GM19397 (cell line): ENCODE results near the gene XPO4.
A peak's percentile ranks its signal among the peaks of the same experiment; 100 is the strongest.
"Not testable (repeated sequence)": the region's sequence is repeated elsewhere in the genome, so short reads cannot be mapped to it uniquely, and the experiment has no call there.

Source experiments
- ATAC-seq: cut with Tn5 transposase; IDR thresholded peaks from one replicate; pipeline ENCODE4 v1.9.1; 2021; ENCODE audit warnings: mild to moderate bottlenecking, moderate library complexity; ENCODE audit not compliant: unreplicated experiment

XPO4 gene

GRCh38 chr13:20902438-20903163, at the start of gene XPO4:
XPO4 (minus strand) TSS chr13:20902746; CDS start chr13:20902738, 8 bp downstream.
- peak; percentile 97 for ATAC-seq

GRCh38 chr13:20948001-20948400, 45.5 kb upstream of the XPO4 start:
- ATAC-seq = not testable (repeated sequence)

- no peak for ATAC-seq
Measured at GRCh38 chr13:20945952-20946383, 43.4 kb upstream of the XPO4 start.

- no peak for ATAC-seq
Measured at GRCh38 chr13:20942938-20943559, 40.5 kb upstream of the XPO4 start.

- not testable (repeated sequence) for ATAC-seq
Measured at GRCh38 chr13:20940511-20940910, 38.0 kb upstream of the XPO4 start.

GRCh38 chr13:20940083-20940482, 37.5 kb upstream of the XPO4 start:
- ATAC-seq = no peak

- no peak for ATAC-seq
Measured at GRCh38 chr13:20939662-20940061, 37.1 kb upstream of the XPO4 start.

- no peak for ATAC-seq
Measured at GRCh38 chr13:20938302-20938701, 35.8 kb upstream of the XPO4 start.

GRCh38 chr13:20927596-20928257, 25.2 kb upstream of the XPO4 start:
- ATAC-seq = no peak

- ATAC-seq = not testable (repeated sequence)
Measured at GRCh38 chr13:20925395-20925790, 22.8 kb upstream of the XPO4 start.

- no peak for ATAC-seq
Measured at GRCh38 chr13:20924758-20925394, 22.3 kb upstream of the XPO4 start.

GRCh38 chr13:20923272-20923671, 20.7 kb upstream of the XPO4 start:
- ATAC-seq = no peak

- ATAC-seq = no peak
Measured at GRCh38 chr13:20921572-20921971, 19.0 kb upstream of the XPO4 start.

- not testable (repeated sequence) for ATAC-seq
Measured at GRCh38 chr13:20915676-20916075, 13.1 kb upstream of the XPO4 start.

- no peak for ATAC-seq
Measured at GRCh38 chr13:20911037-20911436, 8.5 kb upstream of the XPO4 start.

- ATAC-seq = no peak
Measured at GRCh38 chr13:20908714-20909497, 6.4 kb upstream of the XPO4 start.

- ATAC-seq = no peak
Measured at GRCh38 chr13:20904908-20905307, 2.4 kb upstream of the XPO4 start.

GRCh38 chr13:20903164-20903475, 574 bp upstream of the XPO4 start:
- no peak for ATAC-seq

GRCh38 chr13:20901668-20902437, 693 bp downstream of the XPO4 start:
- ATAC-seq = peak; percentile 14

GRCh38 chr13:20894245-20894644, 8.3 kb downstream of the XPO4 start:
- no peak for ATAC-seq
